Motor neuron (in vitro differentiated cells): ENCODE results near the gene PACS2. TPM values are rescaled to one million over a fixed set of nuclear protein-coding genes. Genes with fewer than 3 reads are reported as not detected.

Source experiments
- ATAC-seq, 8 experiments: fragments of 200-7000 bp; cut with Tn5 transposase; replicated peaks in 6 of 8; 2 replicates each; pipeline ENCODE4 v1.8.0; 2021; ENCODE audit warnings: mild to moderate bottlenecking in 8 of 8, moderate library complexity in 8 of 8
- H3K27ac ChIP-seq, 2 donors: fragments of 250-450 bp; sonication (Bioruptor Pico); 2 replicates each; pipeline ENCODE4 v1.9.0; 2021; ENCODE audit warnings: antibody characterized with exemption in 2 of 2, mild to moderate bottlenecking in 2 of 2, moderate library complexity in 1 of 2
- H3K4me1 ChIP-seq, 2 donors: fragments of 250-450 bp; sonication (Bioruptor Pico); replicated peaks in 1 of 2; 2 replicates each; pipeline ENCODE4 v1.6.1; 2021; ENCODE audit warnings: antibody characterized with exemption in 2 of 2, mild to moderate bottlenecking in 2 of 2, moderate library complexity in 1 of 2
- H3K4me3 ChIP-seq, 5 donors: fragments of 250-450 bp; sonication (Bioruptor Pico); 2 replicates each; pipeline ENCODE4 v1.9.0; 2021; ENCODE audit warnings: antibody characterized with exemption in 5 of 5, mild to moderate bottlenecking in 5 of 5, moderate library complexity in 4 of 5
- WGBS, 10 experiments: fragments of 450-650 bp; shearing (Covaris generic); methylation state at CpG; one replicate each; pipeline ENCODE4 v1.0.0; 2022; 5-methylcytosine and 5-hydroxymethylcytosine counted together
- in situ Hi-C, 9 experiments: fragments of 400-800 bp; cut with MboI; loops; one replicate each; pipeline ENCODE4 v1.15.0; 2021; ENCODE audit warnings: low sequenced_read_pairs in 9 of 9, low pct_unique_long_range_greater_than_20kb in 2 of 9; ENCODE audit not compliant: unreplicated experiment in 9 of 9
- total RNA-seq, 8 experiments: library from RNA; unstranded; fragments of 300-600 nt; gene quantifications; 2 replicates each; pipeline versions ENCODE4 v1.2.3 to v1.2.4, GENCODE V29; 2022

Gene PACS2
- total RNA-seq, 8 experiments from 2014 or later = 18.0 to 66.1 (median 49.7) TPM

GRCh38 chr14:105413544-105413886, 99.0 kb downstream of the PACS2 start:
- no peak for ATAC-seq

GRCh38 chr14:105414456-105415371, 100.2 kb downstream of the PACS2 start:
- peaks cover 25% of the 10 kb centered on the region in 2 donors for H3K4me1 ChIP-seq
- in situ Hi-C loops = no loop called here
- peak; percentile 76 to 91 (median 85) for ATAC-seq
- H3K4me3 ChIP-seq = peak overlapping the region; percentile 18 to 30 (median 27)
- WGBS, 10 experiments = 0 to 84% (median 40%) methylated on average over 1 to 6 of the region's 79 CpGs; no CpG with 5 or more reads in 5 of the 10 experiments
- H3K27ac ChIP-seq = peak overlapping the region; percentile 0 to 26

More at GRCh38 chr14:105413544-105413886, 99.0 kb downstream of the PACS2 start:
- in situ Hi-C loops = no loop called here
- Histone ChIP-seq H3K4me3 (no peak overlapping the region), H3K27ac (no peak overlapping the region), H3K4me1 (peaks cover 18 to 23% of the 10 kb centered on the region in 2 donors)
- 100% methylated on average over 1 to 2 of the region's 2 CpGs; no CpG with 5 or more reads in 7 of the 10 experiments for WGBS, 10 experiments

- 80 to 100% (median 93%) methylated on average over 1 to 21 of the region's 25 CpGs for WGBS, 10 experiments
- Histone ChIP-seq H3K4me1 (peaks cover 25 to 26% of the 10 kb centered on the region in 2 donors), H3K27ac (peak overlapping the region; percentile 0 to 26), H3K4me3 (peak overlapping the region; percentile 18 to 30 (median 27))
- in situ Hi-C loops = no loop called here
- no peak for ATAC-seq
Measured at GRCh38 chr14:105415481-105416428, 101.2 kb downstream of the PACS2 start.

GRCh38 chr14:105416671-105417070, 102.1 kb downstream of the PACS2 start:
- no peak for ATAC-seq
- H3K4me3 ChIP-seq = no peak overlapping the region
- 90 to 100% (median 98%) methylated on average over 3 to 11 of the region's 11 CpGs; no CpG with 5 or more reads in 1 of the 10 experiments for WGBS, 10 experiments
- in situ Hi-C loops = no loop called here
- H3K27ac ChIP-seq = no peak overlapping the region
- peaks cover 27 to 28% of the 10 kb centered on the region in 2 donors for H3K4me1 ChIP-seq

- no peak for ATAC-seq
- Histone ChIP-seq H3K4me1 (peaks cover 24 to 27% of the 10 kb centered on the region in 2 donors), H3K4me3 (no peak overlapping the region), H3K27ac (no peak overlapping the region)
- in situ Hi-C loops = no loop called here
- WGBS, 10 experiments = 67 to 83% (median 80%) methylated on average over 1 to 2 of the region's 3 CpGs; no CpG with 5 or more reads in 5 of the 10 experiments
Measured at GRCh38 chr14:105417690-105418121, 103.2 kb downstream of the PACS2 start.

- Histone ChIP-seq H3K27ac (peak overlapping the region in 1 of 2 donors; percentile 89), H3K4me3 (peak overlapping the region; percentile 45 to 98 (median 76)), H3K4me1 (peaks cover 24 to 27% of the 10 kb centered on the region in 2 donors)
- in situ Hi-C loops = no loop called here
- ATAC-seq = no peak
- 67 to 100% (median 87%) methylated on average over 1 to 10 of the region's 19 CpGs; no CpG with 5 or more reads in 3 of the 10 experiments for WGBS, 10 experiments
Measured at GRCh38 chr14:105418269-105419194, 104.0 kb downstream of the PACS2 start.

GRCh38 chr14:105419195-105420091, 104.9 kb downstream of the PACS2 start, which contains the start of gene MTA1:
Gene MTA1, plus strand, starts transcription at chr14:105419827. Its CDS starts 209 bp downstream, at chr14:105420036.
- H3K4me3 ChIP-seq = peak within 1 kb of the TSS; percentile 45 to 98 (median 76)
- no CpG with 5 or more reads among the region's 96 CpGs for WGBS, 10 experiments
- peaks cover 24 to 26% of the 10 kb centered on the region in 2 donors for H3K4me1 ChIP-seq
- in situ Hi-C loops = no loop called here
- peak within 1 kb of the TSS; percentile 35 to 89 for H3K27ac ChIP-seq
- ATAC-seq = peak; percentile 11 to 58 (median 28)

- peak overlapping the region; percentile 45 to 98 (median 76) for H3K4me3 ChIP-seq
- H3K4me1 ChIP-seq = peaks cover 22 to 23% of the 10 kb centered on the region in 2 donors
- peak overlapping the region; percentile 35 to 89 for H3K27ac ChIP-seq
- peak in 6 of 8 experiments; percentile 3 to 29 (median 13) for ATAC-seq
- WGBS, 10 experiments = no CpG with 5 or more reads among the region's 67 CpGs
- in situ Hi-C loops = no loop called here
Measured at GRCh38 chr14:105420101-105420973, 105.8 kb downstream of the PACS2 start.

GRCh38 chr14:105420974-105421674, 106.6 kb downstream of the PACS2 start:
- H3K27ac ChIP-seq = peak overlapping the region in 1 of 2 donors; percentile 89
- H3K4me1 ChIP-seq = peaks cover 20% of the 10 kb centered on the region in 2 donors
- peak overlapping the region; percentile 45 to 98 (median 76) for H3K4me3 ChIP-seq
- in situ Hi-C loops = no loop called here
- 39 to 41% (median 40%) methylated on average over 2 to 12 of the region's 23 CpGs; no CpG with 5 or more reads in 7 of the 10 experiments for WGBS, 10 experiments
- ATAC-seq = peak in 5 of 8 experiments; percentile 5 to 12 (median 8)
